ENCODE measurements around the gene DPP6. TPM values are rescaled to one million over a fixed set of nuclear protein-coding genes. Genes with fewer than 3 reads are reported as not detected.

DPP6 gene
- total RNA-seq, 2 donors from 2014 or later, result 0.99 to 1.8 TPM

- Histone ChIP-seq H3K36me3 (replicated peaks in 1 of 2; ENCODE audit: insufficient read depth in 1 of 2, low read depth in 2 of 2) (no peaks in the 10 kb centered on the region), H3K9me3 (no peaks in the 10 kb centered on the region), H3K4me3 (no peak overlapping the region), H3K27ac (no peak overlapping the region), H3K4me1 (no peaks in the 10 kb centered on the region), H3K27me3 (peaks cover 0 to 6% of the 10 kb centered on the region in 2 donors)
- DNase-seq (no peak), ATAC-seq (no peak)
- TF ChIP-seq, protein P1, sequence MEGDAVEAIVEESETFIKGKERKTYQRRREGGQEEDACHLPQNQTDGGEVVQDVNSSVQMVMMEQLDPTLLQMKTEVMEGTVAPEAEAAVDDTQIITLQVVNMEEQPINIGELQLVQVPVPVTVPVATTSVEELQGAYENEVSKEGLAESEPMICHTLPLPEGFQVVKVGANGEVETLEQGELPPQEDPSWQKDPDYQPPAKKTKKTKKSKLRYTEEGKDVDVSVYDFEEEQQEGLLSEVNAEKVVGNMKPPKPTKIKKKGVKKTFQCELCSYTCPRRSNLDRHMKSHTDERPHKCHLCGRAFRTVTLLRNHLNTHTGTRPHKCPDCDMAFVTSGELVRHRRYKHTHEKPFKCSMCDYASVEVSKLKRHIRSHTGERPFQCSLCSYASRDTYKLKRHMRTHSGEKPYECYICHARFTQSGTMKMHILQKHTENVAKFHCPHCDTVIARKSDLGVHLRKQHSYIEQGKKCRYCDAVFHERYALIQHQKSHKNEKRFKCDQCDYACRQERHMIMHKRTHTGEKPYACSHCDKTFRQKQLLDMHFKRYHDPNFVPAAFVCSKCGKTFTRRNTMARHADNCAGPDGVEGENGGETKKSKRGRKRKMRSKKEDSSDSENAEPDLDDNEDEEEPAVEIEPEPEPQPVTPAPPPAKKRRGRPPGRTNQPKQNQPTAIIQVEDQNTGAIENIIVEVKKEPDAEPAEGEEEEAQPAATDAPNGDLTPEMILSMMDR (IDR thresholded peaks at IDR 0.05), result no peak
- TF ChIP-seq POLR2A (IDR thresholded peaks at IDR 0.05), result no peak
- WGBS, 2 donors, result 59 to 71% methylated on average over 18 of the region's 18 CpGs
- intact Hi-C loops (cut with DNase I), result no loop called here
These were observed 253.8 kb downstream of the DPP6 start for GRCh38 chr7:154306036-154306435.

DNA sequence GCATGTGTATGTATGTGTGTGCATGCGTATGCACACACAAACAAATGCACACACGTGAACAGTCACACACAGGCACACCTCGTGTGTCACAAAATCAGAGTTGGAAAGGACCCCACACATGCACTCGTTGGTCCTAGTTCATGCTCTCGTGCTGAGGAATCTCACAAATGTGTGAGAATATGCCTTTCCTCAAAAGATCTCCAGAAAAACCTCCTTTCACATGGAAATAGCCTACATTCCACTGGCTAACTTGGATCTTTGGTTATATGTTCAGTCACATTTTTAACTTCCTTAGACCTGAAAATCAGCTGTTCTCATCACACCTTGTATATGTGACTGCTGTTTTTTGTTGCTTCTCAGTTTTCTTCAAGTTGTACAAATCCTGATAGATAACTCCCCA, 256.7 kb downstream of the DPP6 start:
- no peaks in the 10 kb centered on the region for H3K9me3 ChIP-seq
- H3K27me3 ChIP-seq, result peaks cover 0 to 6% of the 10 kb centered on the region in 2 donors
- intact Hi-C loops (cut with DNase I), result no loop called here
- no peak for DNase-seq
- no peak for ATAC-seq
- WGBS, 2 donors, result 37 to 42% methylated on average over 5 of the region's 5 CpGs
- no peak overlapping the region for H3K27ac ChIP-seq
- no peak overlapping the region for H3K4me3 ChIP-seq
- no peaks in the 10 kb centered on the region for H3K4me1 ChIP-seq
- H3K36me3 ChIP-seq (replicated peaks in 1 of 2; ENCODE audit: insufficient read depth in 1 of 2, low read depth in 2 of 2), result no peaks in the 10 kb centered on the region
- no peak for TF ChIP-seq POLR2A (IDR thresholded peaks at IDR 0.05)
- TF ChIP-seq, protein P1 (IDR thresholded peaks at IDR 0.05), result no peak

DNA sequence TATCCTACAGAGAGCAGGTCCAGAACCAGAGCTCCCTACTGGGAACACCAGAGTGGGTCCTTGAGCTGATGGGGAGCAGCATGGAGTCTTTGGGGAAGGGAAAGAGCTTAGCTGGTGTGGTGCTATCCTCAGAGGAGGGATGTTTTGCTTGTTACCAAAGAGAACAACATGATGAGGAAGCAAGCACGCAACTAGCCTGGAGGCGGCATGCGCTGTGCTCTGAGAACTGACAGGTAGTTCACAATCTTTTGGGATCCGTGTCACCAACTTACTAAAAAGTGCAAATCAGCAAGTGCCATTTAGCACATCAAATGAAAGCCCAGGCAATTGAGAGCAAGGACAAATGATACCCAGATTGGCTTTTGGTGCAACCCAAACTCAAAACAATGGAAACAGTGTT, 257.9 kb downstream of the DPP6 start:
- no peak for DNase-seq
- ATAC-seq, result no peak
- intact Hi-C loops (cut with DNase I), result no loop called here
- H3K27ac ChIP-seq, result no peak overlapping the region
- no peak for TF ChIP-seq POLR2A (IDR thresholded peaks at IDR 0.05)
- TF ChIP-seq, protein P1 (IDR thresholded peaks at IDR 0.05), result no peak
- WGBS, 2 donors, result 76 to 82% methylated on average over 4 of the region's 4 CpGs
- no peaks in the 10 kb centered on the region for H3K4me1 ChIP-seq
- H3K36me3 ChIP-seq (replicated peaks in 1 of 2; ENCODE audit: insufficient read depth in 1 of 2, low read depth in 2 of 2), result no peaks in the 10 kb centered on the region
- H3K4me3 ChIP-seq, result no peak overlapping the region
- H3K9me3 ChIP-seq, result no peaks in the 10 kb centered on the region
- peaks cover 0 to 6% of the 10 kb centered on the region in 2 donors for H3K27me3 ChIP-seq

DNA sequence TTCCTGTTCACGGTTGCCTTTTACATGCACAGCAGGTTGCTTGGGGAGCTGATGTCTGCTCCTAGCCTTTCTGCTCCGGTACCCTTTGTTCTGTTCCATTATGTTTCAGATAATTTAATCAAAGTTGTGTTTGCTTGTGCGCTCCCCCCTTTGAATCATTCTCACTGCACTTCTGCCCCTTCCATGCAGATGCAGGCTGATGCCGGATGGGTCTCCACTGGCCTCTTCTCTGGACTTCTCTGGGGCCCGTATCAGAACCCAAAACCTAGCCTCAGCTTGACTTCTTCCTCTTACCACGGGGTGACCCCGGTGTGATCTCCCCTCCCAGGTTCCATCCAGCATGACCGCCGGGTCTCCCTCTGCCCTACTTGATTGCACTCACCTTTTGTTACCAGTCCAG, 272.0 kb downstream of the DPP6 start:
- no peak for DNase-seq
- ATAC-seq, result no peak
- Histone ChIP-seq H3K4me1 (no peaks in the 10 kb centered on the region), H3K27ac (no peak overlapping the region), H3K4me3 (no peak overlapping the region), H3K36me3 (replicated peaks in 1 of 2; ENCODE audit: insufficient read depth in 1 of 2, low read depth in 2 of 2) (no peaks in the 10 kb centered on the region), H3K9me3 (no peaks in the 10 kb centered on the region), H3K27me3 (no peaks in the 10 kb centered on the region)
- intact Hi-C loops (cut with DNase I), result no loop called here
- TF ChIP-seq, protein P1 (IDR thresholded peaks at IDR 0.05), result no peak
- no peak for TF ChIP-seq POLR2A (IDR thresholded peaks at IDR 0.05)
- WGBS, 2 donors, result 74 to 83% methylated on average over 9 of the region's 9 CpGs

DNA sequence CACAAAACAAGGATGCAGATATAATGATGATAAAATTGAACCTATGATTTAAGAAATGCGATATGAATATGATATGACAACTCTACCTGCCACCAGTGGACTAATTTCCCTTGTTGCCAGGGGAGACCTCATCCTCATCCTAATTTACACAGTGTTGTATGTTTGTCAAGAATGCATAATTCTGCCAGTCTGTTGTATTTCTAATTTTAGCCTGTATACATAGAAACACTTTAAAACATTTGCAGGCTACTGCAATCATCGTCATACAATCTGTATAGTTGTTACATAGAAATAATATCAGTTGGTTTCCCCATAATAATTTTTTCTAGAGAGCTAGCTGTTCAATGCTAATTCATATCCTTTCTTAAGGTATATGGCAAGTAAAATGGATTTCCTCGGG, 274.2 kb downstream of the DPP6 start:
- Histone ChIP-seq H3K4me1 (no peaks in the 10 kb centered on the region), H3K36me3 (replicated peaks in 1 of 2; ENCODE audit: insufficient read depth in 1 of 2, low read depth in 2 of 2) (no peaks in the 10 kb centered on the region), H3K27me3 (no peaks in the 10 kb centered on the region), H3K27ac (no peak overlapping the region), H3K9me3 (no peaks in the 10 kb centered on the region), H3K4me3 (no peak overlapping the region)
- intact Hi-C loops (cut with DNase I), result no loop called here
- no peak for TF ChIP-seq POLR2A (IDR thresholded peaks at IDR 0.05)
- TF ChIP-seq, protein P1 (IDR thresholded peaks at IDR 0.05), result no peak
- 61 to 67% methylated on average over 3 of the region's 3 CpGs for WGBS, 2 donors
- ATAC-seq, result no peak
- DNase-seq, result no peak
